ENCODE results near the gene CDC42EP5.
A peak's percentile ranks its signal among the peaks of the same experiment; 100 is the strongest.

- TF ChIP-seq CTCF (IDR thresholded peaks at IDR 0.05; ENCODE audit: insufficient read depth, low read length): no peak
- TF ChIP-seq SPI1 (IDR thresholded peaks at IDR 0.05; ENCODE audit: borderline replicate concordance, low read depth): no peak
- TF ChIP-seq REST (IDR thresholded peaks at IDR 0.05; ENCODE audit: insufficient replicate concordance, low read depth): no peak
- TF ChIP-seq POLR2AphosphoS5 (IDR thresholded peaks at IDR 0.05; ENCODE audit: low read depth): peak; percentile 14; the same call in 1 of the 2 replicates
- TF ChIP-seq GABPA (IDR thresholded peaks at IDR 0.05; ENCODE audit: low read depth): no peak
Measured at GRCh38 chr19:54461210-54461609, 11.9 kb downstream of the CDC42EP5 start.

Data from HL-60 (cell line).